ENCODE measurements around the gene RBM8A.

Gene RBM8A

GRCh38 chr1:145949219-145949618, 21.9 kb upstream of the RBM8A start:
- Histone ChIP-seq H2AK5ac (ENCODE audit: low read depth, low read length) (no peak overlapping the region), H3K36me3 (replicated peaks in 1 of 2; ENCODE audit: control insufficient read depth in 2 of 2, insufficient read depth in 2 of 2, low read length in 2 of 2) (peaks cover 0 to 37% of the 10 kb centered on the region in 2 donors), H3K23ac (ENCODE audit: low read depth, low read length, poor library complexity) (no peak overlapping the region), H2AFZ (ENCODE audit: low read length) (no peak overlapping the region), H4K91ac (ENCODE audit: low read depth, low read length, poor library complexity) (no peak overlapping the region), H3K4me3 (ENCODE audit: low read length in 2 of 2) (no peak overlapping the region), H4K8ac (ENCODE audit: low read depth, low read length) (no peak overlapping the region), H3K18ac (ENCODE audit: low read length) (no peak overlapping the region), H2BK15ac (ENCODE audit: low read length) (no peak overlapping the region), H3K27ac (replicated peaks; ENCODE audit: low read length) (no peak overlapping the region), H3K4ac (ENCODE audit: low read length) (no peak overlapping the region), H3K4me1 (ENCODE audit: control insufficient read depth in 2 of 2, insufficient read depth in 1 of 2, low read depth in 1 of 2, low read length in 2 of 2) (peaks cover 6 to 13% of the 10 kb centered on the region in 2 donors), H3K14ac (ENCODE audit: low read length) (no peak overlapping the region), H3K4me2 (ENCODE audit: insufficient read depth, low read length, poor library complexity, severe bottlenecking) (no peak overlapping the region), H2BK5ac (ENCODE audit: low read length) (no peak overlapping the region), H2BK120ac (ENCODE audit: low read depth, low read length) (no peak overlapping the region), H3K9me3 (replicated peaks in 1 of 2; ENCODE audit: control insufficient read depth in 2 of 2, insufficient read depth in 1 of 2, low read depth in 1 of 2, low read length in 2 of 2) (peaks cover 0 to 3% of the 10 kb centered on the region in 2 donors), H3K79me1 (ENCODE audit: low read depth, low read length) (no peaks in the 10 kb centered on the region), H3K27me3 (ENCODE audit: control insufficient read depth in 3 of 3, insufficient read depth in 3 of 3, low read depth in 1 of 3, low read length in 3 of 3) (no peaks in the 10 kb centered on the region), H3K9ac (ENCODE audit: low read depth, low read length, poor library complexity) (no peak overlapping the region), H2BK12ac (ENCODE audit: low read length) (no peak overlapping the region)
- no peak for DNase-seq (ENCODE audit: low spot score)
- no CpG with 5 or more reads among the region's 4 CpGs for WGBS, 2 donors (ENCODE audit: extremely low coverage in 2 of 2, insufficient read length in 2 of 2, insufficient replicate concordance in 1 of 2)

GRCh38 chr1:145947551-145947950, 20.3 kb upstream of the RBM8A start:
- Histone ChIP-seq H3K4me1 (ENCODE audit: control insufficient read depth in 2 of 2, insufficient read depth in 1 of 2, low read depth in 1 of 2, low read length in 2 of 2) (peaks cover 6 to 13% of the 10 kb centered on the region in 2 donors), H3K23ac (ENCODE audit: low read depth, low read length, poor library complexity) (no peak overlapping the region), H2BK5ac (ENCODE audit: low read length) (no peak overlapping the region), H2BK15ac (ENCODE audit: low read length) (no peak overlapping the region), H3K27ac (replicated peaks; ENCODE audit: low read length) (no peak overlapping the region), H4K8ac (ENCODE audit: low read depth, low read length) (no peak overlapping the region), H3K4me2 (ENCODE audit: insufficient read depth, low read length, poor library complexity, severe bottlenecking) (no peak overlapping the region), H3K9me3 (replicated peaks in 1 of 2; ENCODE audit: control insufficient read depth in 2 of 2, insufficient read depth in 1 of 2, low read depth in 1 of 2, low read length in 2 of 2) (peaks cover 0 to 3% of the 10 kb centered on the region in 2 donors), H3K79me1 (ENCODE audit: low read depth, low read length) (no peaks in the 10 kb centered on the region), H2AFZ (ENCODE audit: low read length) (no peak overlapping the region), H3K4me3 (ENCODE audit: low read length in 2 of 2) (no peak overlapping the region), H4K91ac (ENCODE audit: low read depth, low read length, poor library complexity) (no peak overlapping the region), H3K18ac (ENCODE audit: low read length) (no peak overlapping the region), H3K27me3 (ENCODE audit: control insufficient read depth in 3 of 3, insufficient read depth in 3 of 3, low read depth in 1 of 3, low read length in 3 of 3) (no peaks in the 10 kb centered on the region), H3K9ac (ENCODE audit: low read depth, low read length, poor library complexity) (no peak overlapping the region), H2AK5ac (ENCODE audit: low read depth, low read length) (no peak overlapping the region), H3K4ac (ENCODE audit: low read length) (no peak overlapping the region), H3K14ac (ENCODE audit: low read length) (no peak overlapping the region), H2BK12ac (ENCODE audit: low read length) (no peak overlapping the region), H2BK120ac (ENCODE audit: low read depth, low read length) (no peak overlapping the region), H3K36me3 (replicated peaks in 1 of 2; ENCODE audit: control insufficient read depth in 2 of 2, insufficient read depth in 2 of 2, low read length in 2 of 2) (peaks cover 0 to 53% of the 10 kb centered on the region in 2 donors)
- no CpG with 5 or more reads among the region's 4 CpGs for WGBS, 2 donors (ENCODE audit: extremely low coverage in 2 of 2, insufficient read length in 2 of 2, insufficient replicate concordance in 1 of 2)
- no peak for DNase-seq (ENCODE audit: low spot score)

DNA sequence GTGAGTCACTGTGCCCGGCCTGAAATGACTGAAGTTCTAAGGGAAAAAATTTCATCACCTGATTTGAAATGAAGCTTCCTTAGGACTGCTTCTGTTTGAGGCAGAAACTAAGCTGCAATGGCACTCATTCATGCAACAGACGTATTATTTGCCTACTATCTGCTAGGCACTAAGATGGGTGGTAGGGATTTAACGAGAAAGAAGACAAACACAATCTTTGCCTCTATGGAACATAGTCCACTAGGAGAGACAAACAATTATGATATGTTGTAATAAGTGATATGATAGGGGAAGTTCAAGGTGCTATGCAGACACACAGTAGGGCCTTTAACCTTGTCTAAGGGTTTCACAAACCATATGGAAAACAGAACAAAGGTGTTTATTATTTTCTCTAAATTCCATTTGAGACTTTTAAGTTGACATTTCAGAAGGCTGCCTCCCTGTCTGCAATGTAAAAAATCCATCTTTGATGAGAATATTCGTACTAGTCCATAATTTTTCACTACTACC, 19.2 kb upstream of the RBM8A start:
- Histone ChIP-seq H2AFZ (ENCODE audit: low read length) (no peak overlapping the region), H2BK15ac (ENCODE audit: low read length) (no peak overlapping the region), H3K4me3 (ENCODE audit: low read length in 2 of 2) (no peak overlapping the region), H3K4me2 (ENCODE audit: insufficient read depth, low read length, poor library complexity, severe bottlenecking) (no peak overlapping the region), H3K27ac (replicated peaks; ENCODE audit: low read length) (no peak overlapping the region), H3K4ac (ENCODE audit: low read length) (no peak overlapping the region), H2AK5ac (ENCODE audit: low read depth, low read length) (no peak overlapping the region), H2BK12ac (ENCODE audit: low read length) (no peak overlapping the region), H3K79me1 (ENCODE audit: low read depth, low read length) (no peaks in the 10 kb centered on the region), H3K36me3 (replicated peaks in 1 of 2; ENCODE audit: control insufficient read depth in 2 of 2, insufficient read depth in 2 of 2, low read length in 2 of 2) (peaks cover 0 to 63% of the 10 kb centered on the region in 2 donors), H3K9me3 (replicated peaks in 1 of 2; ENCODE audit: control insufficient read depth in 2 of 2, insufficient read depth in 1 of 2, low read depth in 1 of 2, low read length in 2 of 2) (peaks cover 0 to 3% of the 10 kb centered on the region in 2 donors), H3K4me1 (ENCODE audit: control insufficient read depth in 2 of 2, insufficient read depth in 1 of 2, low read depth in 1 of 2, low read length in 2 of 2) (peaks cover 3 to 5% of the 10 kb centered on the region in 2 donors), H3K14ac (ENCODE audit: low read length) (no peak overlapping the region), H4K91ac (ENCODE audit: low read depth, low read length, poor library complexity) (no peak overlapping the region), H2BK120ac (ENCODE audit: low read depth, low read length) (no peak overlapping the region), H3K18ac (ENCODE audit: low read length) (no peak overlapping the region), H4K8ac (ENCODE audit: low read depth, low read length) (no peak overlapping the region), H3K23ac (ENCODE audit: low read depth, low read length, poor library complexity) (no peak overlapping the region), H3K9ac (ENCODE audit: low read depth, low read length, poor library complexity) (no peak overlapping the region), H3K27me3 (ENCODE audit: control insufficient read depth in 3 of 3, insufficient read depth in 3 of 3, low read depth in 1 of 3, low read length in 3 of 3) (no peaks in the 10 kb centered on the region), H2BK5ac (ENCODE audit: low read length) (no peak overlapping the region)
- no peak for DNase-seq (ENCODE audit: low spot score)
- WGBS, 2 donors (ENCODE audit: extremely low coverage in 2 of 2, insufficient read length in 2 of 2, insufficient replicate concordance in 1 of 2) = no CpG with 5 or more reads among the region's 4 CpGs

GRCh38 chr1:145944532-145944931, 17.2 kb upstream of the RBM8A start:
- Histone ChIP-seq H4K8ac (ENCODE audit: low read depth, low read length) (peak overlapping the region; percentile 17), H3K36me3 (replicated peaks in 1 of 2; ENCODE audit: control insufficient read depth in 2 of 2, insufficient read depth in 2 of 2, low read length in 2 of 2) (peaks cover 0 to 68% of the 10 kb centered on the region in 2 donors), H3K4me2 (ENCODE audit: insufficient read depth, low read length, poor library complexity, severe bottlenecking) (no peak overlapping the region), H2BK5ac (ENCODE audit: low read length) (no peak overlapping the region), H2AK5ac (ENCODE audit: low read depth, low read length) (no peak overlapping the region), H3K9me3 (replicated peaks in 1 of 2; ENCODE audit: control insufficient read depth in 2 of 2, insufficient read depth in 1 of 2, low read depth in 1 of 2, low read length in 2 of 2) (peaks cover 0 to 3% of the 10 kb centered on the region in 2 donors), H3K18ac (ENCODE audit: low read length) (no peak overlapping the region), H3K9ac (ENCODE audit: low read depth, low read length, poor library complexity) (no peak overlapping the region), H3K23ac (ENCODE audit: low read depth, low read length, poor library complexity) (no peak overlapping the region), H3K27ac (replicated peaks; ENCODE audit: low read length) (no peak overlapping the region), H3K14ac (ENCODE audit: low read length) (no peak overlapping the region), H2AFZ (ENCODE audit: low read length) (no peak overlapping the region), H4K91ac (ENCODE audit: low read depth, low read length, poor library complexity) (no peak overlapping the region), H3K4me1 (ENCODE audit: control insufficient read depth in 2 of 2, insufficient read depth in 1 of 2, low read depth in 1 of 2, low read length in 2 of 2) (no peaks in the 10 kb centered on the region), H3K4ac (ENCODE audit: low read length) (no peak overlapping the region), H3K4me3 (ENCODE audit: low read length in 2 of 2) (no peak overlapping the region), H2BK15ac (ENCODE audit: low read length) (no peak overlapping the region), H3K79me1 (ENCODE audit: low read depth, low read length) (no peaks in the 10 kb centered on the region), H2BK12ac (ENCODE audit: low read length) (no peak overlapping the region), H3K27me3 (ENCODE audit: control insufficient read depth in 3 of 3, insufficient read depth in 3 of 3, low read depth in 1 of 3, low read length in 3 of 3) (no peaks in the 10 kb centered on the region), H2BK120ac (ENCODE audit: low read depth, low read length) (no peak overlapping the region)
- no CpG with 5 or more reads among the region's 3 CpGs for WGBS, 2 donors (ENCODE audit: extremely low coverage in 2 of 2, insufficient read length in 2 of 2, insufficient replicate concordance in 1 of 2)
- DNase-seq (ENCODE audit: low spot score) = no peak
